SK-N-SH (cell line): ENCODE data around the gene IL11RA.
"Not testable (repeated sequence)": the region's sequence is repeated elsewhere in the genome, so short reads cannot be mapped to it uniquely, and the experiment has no call there.

Experiments
- JUND ChIP-seq: IDR thresholded peaks from 2 replicates; pipeline ENCODE4 v1.4.0; 2012
- MEF2A ChIP-seq: IDR thresholded peaks from 2 replicates; pipeline ENCODE4 v1.4.0; 2012; ENCODE audit warnings: low read depth, borderline replicate concordance
- REST ChIP-seq: IDR thresholded peaks from 2 replicates; pipeline ENCODE4 v1.6.1; 2012; ENCODE audit warnings: mild to moderate bottlenecking, low read depth, low read length, moderate library complexity
- SIN3A ChIP-seq: IDR thresholded peaks from 2 replicates; pipeline ENCODE4 v1.6.1; 2012; ENCODE audit warnings: low read depth, mild to moderate bottlenecking, low read length, moderate library complexity, borderline replicate concordance
- TCF12 ChIP-seq: IDR thresholded peaks from 2 replicates; pipeline ENCODE4 v1.4.0; 2012
- TEAD4 ChIP-seq: IDR thresholded peaks from 2 replicates; pipeline ENCODE4 v1.4.0; 2012; ENCODE audit warnings: mild to moderate bottlenecking, borderline replicate concordance; ENCODE audit not compliant: insufficient read depth
- YY1 ChIP-seq: IDR thresholded peaks from 2 replicates; pipeline ENCODE4 v1.4.0; 2012; ENCODE audit warnings: low read depth, mild to moderate bottlenecking
- TF ChIP-seq, protein P1 (sequence below): fragments of 200-600 bp; sonication (generic); IDR thresholded peaks from 2 replicates; pipeline ENCODE4 v1.6.1; 2017; ENCODE audit warnings: antibody characterized with exemption, mild to moderate bottlenecking, moderate library complexity

DNA sequence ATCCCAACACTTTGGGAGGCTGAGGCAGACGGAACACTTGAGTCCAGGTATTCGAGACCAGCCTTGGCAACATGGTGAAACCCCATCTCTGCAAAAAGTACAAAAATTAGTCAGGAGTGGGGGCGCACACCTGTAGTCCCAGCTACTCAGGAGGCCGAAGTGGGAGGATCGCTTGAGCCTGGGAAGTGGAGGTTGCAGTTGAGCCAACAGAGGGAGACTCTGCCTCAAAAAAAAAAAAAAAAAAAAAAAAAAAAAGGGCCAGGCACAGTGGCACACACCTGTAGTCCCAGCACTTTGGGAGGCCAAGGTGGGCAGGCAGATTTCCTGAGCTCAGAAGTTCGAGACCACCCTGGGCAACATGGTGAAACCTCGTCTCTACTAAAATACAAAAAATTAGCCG lies 12.7 kb upstream of the IL11RA start:
- not testable (repeated sequence) for TF ChIP-seq JUND, TEAD4, MEF2A, TCF12, YY1, SIN3A, REST
- TF ChIP-seq, protein P1, sequence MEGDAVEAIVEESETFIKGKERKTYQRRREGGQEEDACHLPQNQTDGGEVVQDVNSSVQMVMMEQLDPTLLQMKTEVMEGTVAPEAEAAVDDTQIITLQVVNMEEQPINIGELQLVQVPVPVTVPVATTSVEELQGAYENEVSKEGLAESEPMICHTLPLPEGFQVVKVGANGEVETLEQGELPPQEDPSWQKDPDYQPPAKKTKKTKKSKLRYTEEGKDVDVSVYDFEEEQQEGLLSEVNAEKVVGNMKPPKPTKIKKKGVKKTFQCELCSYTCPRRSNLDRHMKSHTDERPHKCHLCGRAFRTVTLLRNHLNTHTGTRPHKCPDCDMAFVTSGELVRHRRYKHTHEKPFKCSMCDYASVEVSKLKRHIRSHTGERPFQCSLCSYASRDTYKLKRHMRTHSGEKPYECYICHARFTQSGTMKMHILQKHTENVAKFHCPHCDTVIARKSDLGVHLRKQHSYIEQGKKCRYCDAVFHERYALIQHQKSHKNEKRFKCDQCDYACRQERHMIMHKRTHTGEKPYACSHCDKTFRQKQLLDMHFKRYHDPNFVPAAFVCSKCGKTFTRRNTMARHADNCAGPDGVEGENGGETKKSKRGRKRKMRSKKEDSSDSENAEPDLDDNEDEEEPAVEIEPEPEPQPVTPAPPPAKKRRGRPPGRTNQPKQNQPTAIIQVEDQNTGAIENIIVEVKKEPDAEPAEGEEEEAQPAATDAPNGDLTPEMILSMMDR = not testable (repeated sequence)
